Inflammatory macrophage (primary cell): Measurements from ENCODE around the gene RCOR1.
"Not testable (repeated sequence)": the region's sequence is repeated elsewhere in the genome, so short reads cannot be mapped to it uniquely, and the experiment has no call there.

Source experiments
- DNase-seq, 2 donors: peaks; one replicate each; pipeline ENCODE4 v3.0.0-alpha.2; 2020 to 2022

Gene RCOR1

DNA sequence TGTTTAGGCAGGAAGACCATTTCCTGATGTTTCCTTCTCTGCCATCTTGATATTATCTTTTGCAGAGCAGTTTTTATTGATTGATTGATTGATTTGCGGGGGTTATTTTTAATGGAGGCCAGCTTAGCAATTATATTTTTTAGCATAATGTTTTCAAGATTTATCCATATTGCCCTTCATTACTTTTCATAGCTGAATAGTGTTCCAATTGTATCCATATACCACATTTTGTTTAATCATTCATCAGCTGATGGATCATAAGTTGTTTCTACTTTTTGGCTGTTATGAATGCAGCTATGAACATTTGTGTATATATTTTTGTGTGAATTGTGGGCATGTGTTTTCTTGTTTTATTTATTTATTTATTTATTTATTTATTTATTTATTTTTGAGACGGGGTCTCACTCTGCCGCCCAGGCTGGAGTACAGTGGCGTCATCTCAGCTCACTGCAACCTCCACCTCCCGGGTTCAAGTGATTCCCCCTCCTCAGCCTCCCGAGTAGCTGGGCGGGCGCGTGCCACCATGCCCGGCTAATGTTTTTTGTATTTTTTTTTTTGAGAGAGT is 20.9 kb upstream of the RCOR1 start:
- DNase-seq: no peak

DNA sequence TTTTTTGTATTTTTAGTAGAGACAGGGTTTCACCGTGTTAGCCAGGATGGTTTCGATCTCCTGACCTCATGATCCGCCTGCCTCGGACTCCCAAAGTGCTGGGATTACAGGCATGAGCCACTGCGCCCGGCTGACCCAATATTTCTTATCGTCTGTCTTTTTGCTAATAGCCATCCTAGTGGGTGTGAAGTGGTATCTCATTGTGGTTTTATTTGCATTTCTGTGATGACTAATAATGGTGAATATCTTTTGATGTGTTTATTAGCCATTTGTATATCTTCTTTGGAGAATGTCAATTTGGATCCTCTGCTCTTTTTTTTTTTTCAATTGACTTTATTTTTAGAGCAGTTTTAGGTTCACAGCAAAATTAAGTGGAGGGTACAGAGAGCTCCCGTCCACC is 19.3 kb upstream of the RCOR1 start:
- not testable (repeated sequence) for DNase-seq

DNA sequence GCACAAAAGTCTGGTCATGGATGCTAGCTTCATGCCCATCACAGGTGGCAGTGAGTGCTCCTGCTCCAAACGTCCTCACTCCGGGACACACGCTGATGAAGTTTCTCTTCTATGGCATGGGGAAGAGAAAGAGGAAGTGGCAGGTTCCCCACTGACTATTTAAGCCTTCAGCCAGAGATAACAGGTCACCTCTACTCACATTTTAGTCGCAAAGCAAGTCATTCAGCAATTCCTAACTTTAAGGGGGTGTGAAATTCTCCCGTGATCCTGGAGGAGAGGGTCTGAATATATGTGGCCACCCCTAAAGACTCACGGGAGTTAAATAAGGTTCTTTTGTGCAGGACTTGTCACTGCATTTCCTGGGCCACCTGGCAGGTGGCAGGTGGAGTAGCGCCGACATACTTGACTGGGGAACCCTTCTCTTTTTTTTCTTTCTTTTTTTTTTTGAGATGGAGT is 18.8 kb upstream of the RCOR1 start:
- peak; percentile 26 to 40 for DNase-seq

DNA sequence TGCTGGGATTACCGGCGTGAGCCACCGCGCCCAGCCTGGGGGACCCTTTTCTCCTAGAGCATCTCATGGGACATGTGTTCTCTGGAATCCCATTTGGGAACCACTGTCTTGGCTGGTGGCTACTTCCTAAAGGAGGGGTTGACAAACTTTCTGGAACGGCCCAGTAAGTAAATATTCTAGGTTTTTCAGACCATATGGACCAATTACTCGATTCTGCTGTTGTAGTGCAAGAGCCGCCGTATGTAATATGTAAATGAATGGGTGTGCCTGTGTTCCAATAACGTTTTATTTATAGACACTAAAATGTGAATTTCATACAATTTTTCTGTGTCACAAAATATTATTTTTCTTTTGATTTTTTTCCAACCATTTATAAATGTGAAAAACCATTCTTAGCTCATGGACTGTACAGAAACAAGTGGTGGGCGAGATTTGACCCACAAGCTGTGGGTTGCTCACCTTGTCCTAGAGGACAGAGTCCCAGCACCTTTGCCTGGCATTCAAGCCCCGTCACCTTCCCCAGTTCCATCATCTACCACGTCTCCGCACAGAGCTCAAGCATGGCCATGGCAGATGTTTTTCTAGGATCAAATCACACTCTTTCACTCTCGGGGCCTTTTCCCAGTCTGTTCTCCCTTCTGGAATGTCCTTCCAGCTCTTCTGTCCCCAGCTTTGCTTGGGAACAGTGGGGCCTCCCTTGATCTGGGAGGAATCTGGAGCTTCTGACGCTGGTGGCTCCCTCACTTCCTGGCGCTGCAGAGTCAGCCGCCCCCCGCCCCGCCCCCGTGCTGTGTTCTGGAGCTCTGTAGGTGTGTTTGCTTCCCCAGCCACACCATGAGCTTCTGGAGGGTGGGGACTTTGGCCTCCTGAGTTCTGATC is 17.9 kb upstream of the RCOR1 start:
- DNase-seq: no peak

DNA sequence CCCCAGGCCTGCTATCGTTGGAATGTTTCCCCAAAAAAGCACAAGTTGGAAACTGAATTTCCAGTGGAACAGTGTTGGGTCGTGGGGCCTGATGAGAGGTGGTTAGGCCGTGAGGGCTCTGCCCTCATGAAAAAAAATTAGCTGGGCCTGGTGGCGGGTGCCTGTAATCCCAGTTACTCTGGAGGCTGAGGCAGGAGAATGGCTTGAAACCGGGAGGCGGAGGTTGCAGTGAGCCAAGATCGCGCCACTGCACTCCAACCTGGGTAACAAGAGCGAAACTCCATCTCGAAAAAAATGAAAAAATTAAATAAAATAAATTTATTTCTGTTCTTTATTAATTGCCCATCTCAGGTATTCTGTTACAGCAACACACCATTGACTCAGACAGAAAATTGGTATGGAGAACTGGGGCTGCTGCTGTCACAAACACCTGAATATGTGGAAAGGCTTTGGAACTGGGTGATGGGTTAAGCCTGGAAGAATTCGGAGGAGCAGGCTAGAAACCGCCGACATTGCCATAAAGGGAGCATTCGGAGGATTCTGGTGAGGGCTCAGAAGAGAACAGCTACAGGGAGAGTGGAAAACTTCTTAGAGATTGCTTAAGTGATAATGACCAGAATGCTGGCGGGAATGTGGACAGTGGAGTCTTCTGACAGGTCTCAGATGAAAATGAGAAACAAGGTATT is 17.1 kb upstream of the RCOR1 start:
- DNase-seq: no peak

DNA sequence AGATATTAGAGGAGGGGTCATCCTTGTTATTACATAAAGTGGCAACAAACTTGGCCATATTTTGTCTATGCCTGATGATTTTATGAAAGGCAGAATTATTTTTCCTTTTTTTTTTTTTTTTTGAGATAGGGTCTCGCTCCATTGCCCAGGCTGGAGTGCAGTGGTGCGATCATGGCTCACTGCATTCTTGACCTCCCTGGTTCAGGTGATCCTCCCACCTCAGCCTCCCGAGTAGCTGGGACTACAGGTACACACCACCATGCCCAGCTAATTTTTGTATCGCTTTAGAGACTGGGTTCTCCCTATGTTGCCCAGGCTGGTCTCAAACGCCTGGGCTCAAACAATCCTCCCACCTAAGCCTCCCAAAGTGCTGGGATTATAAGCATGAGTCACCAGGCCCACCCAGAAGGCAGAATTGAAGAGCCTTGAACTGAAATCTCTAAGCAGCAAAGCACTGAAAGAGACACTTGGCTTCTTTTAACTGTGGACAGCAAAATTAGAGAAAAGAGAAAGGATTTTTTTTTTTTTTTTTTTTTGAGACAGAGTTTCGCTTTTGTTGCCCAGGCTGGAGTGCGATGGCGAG is 16.5 kb upstream of the RCOR1 start:
- DNase-seq: not testable (repeated sequence)

DNA sequence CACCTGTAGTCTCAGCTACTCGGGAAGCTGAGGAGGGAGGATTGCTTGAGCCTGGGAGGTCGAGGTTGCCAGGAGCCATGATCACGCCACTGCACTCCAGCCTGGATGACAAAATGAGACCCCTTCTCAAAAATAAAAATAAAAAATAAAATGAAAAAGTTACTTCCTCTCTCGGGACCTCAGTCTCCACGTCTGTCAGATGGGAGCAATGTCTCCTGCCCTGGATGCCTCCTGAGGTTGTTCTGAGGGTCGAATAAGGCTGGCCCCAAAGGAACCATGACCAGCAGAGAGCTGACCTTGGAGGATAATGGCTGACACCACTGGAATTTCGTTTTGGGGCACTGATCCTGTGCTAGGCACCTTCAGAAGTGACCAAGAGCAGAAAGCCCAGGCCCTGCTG is 13.6 kb upstream of the RCOR1 start:
- no peak for DNase-seq

DNA sequence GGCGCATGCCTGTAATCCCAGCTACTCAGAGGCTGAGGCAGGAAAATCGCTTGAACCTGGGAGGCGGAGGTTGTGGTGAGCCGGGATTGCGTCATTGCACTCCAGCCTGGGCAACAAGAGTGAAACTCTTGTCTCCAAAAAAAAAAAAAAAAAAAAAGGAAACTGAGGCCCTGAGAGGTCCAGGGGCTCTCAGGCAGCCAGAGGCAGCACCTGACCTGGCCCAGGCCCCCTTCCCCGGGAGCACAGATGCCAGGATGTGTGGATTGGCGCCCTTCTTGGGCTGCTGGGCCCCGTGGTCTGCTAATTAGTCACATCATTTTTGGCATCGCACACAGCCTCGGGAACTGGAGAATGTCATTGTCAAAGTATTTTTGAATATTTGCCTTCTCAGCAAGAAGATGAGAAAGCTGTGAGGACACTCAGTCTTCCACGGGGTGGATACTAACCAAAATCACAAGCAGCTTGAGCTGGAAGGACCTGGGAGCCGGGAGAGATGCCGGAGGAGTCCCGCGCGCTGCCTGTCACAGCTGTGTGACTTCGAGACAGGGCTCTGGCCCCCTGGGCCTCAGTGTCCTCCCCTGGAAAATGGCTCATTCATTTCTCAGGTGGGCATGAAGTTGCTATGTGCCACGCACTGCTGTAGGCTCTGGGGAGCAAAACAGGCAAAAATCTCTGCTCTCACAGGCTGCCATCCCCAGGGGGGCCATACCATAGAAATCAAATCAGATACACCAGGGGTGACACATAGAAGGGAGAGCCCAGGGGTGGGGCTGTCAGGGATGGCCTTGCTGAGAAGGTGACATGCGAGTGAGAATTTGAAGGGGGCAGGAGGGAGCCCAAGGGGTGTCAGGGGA is 12.5 kb upstream of the RCOR1 start:
- DNase-seq: no peak

DNA sequence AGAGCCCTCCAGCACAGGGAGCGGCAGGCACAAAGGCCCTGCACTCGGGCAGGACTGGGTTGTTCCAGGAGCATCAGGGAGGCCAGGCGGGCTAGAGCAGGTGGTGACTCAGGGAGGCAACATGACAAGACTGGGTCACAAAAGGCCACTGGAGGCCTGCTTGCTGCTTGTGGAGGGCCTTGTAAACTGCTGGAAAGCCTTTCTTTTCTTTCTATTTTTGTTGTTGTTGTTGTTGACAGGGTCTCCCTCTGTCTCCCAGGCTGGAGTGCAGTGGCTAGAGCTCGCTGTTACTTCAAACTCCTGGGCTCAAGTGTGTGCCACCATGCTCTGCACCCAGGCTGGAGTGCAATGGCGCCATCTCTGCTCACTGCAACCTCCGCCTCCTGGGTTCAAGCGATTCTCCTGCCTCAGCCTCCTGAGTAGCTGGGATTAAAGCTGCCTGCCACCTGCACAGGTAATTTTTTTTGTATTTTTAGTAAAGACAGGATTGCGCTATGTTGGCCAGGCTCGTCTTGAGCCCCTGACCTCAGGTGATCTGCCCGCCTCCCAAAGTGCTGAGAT is 11.8 kb upstream of the RCOR1 start:
- DNase-seq: no peak

DNA sequence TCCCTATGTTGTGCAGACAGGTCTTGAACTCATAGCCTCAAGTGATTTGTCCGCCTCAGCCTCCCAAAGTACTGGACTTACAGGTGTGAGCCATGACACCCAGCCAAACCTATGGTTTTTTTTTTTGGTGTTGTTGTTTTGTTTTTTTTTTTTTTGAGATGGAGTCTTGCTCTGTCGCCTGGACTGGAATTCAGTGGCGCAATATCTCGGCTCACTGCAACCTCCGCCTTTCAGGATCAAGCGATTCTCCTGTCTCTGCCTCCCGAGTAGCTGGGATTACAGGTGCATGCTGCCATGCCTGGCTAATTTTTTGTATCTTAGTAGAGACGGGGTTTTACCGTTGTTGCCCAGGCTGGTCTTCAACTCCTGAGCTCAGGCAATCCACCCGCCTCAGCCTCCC is 11.3 kb upstream of the RCOR1 start:
- DNase-seq: no peak

DNA sequence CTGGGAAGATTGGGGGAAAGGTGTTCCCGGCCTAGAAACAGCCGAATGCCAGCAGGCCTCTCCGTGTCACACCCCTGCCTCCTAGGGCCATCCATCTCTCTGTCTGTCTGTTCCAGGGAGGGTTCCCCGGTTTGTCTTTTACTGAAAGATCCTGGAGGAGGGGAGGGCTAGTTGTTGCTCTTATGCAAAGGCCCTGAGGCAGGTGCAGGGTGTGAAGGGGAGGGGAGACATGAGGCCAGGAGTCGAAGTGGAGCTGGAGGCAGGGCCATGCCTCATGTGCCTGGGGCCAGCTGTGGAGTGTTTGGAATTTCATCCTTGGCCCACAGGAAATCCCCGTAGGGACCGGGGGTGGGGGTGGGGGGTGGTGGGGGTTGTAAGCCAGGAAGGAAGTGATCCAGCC is 8.7 kb upstream of the RCOR1 start:
- no peak for DNase-seq

DNA sequence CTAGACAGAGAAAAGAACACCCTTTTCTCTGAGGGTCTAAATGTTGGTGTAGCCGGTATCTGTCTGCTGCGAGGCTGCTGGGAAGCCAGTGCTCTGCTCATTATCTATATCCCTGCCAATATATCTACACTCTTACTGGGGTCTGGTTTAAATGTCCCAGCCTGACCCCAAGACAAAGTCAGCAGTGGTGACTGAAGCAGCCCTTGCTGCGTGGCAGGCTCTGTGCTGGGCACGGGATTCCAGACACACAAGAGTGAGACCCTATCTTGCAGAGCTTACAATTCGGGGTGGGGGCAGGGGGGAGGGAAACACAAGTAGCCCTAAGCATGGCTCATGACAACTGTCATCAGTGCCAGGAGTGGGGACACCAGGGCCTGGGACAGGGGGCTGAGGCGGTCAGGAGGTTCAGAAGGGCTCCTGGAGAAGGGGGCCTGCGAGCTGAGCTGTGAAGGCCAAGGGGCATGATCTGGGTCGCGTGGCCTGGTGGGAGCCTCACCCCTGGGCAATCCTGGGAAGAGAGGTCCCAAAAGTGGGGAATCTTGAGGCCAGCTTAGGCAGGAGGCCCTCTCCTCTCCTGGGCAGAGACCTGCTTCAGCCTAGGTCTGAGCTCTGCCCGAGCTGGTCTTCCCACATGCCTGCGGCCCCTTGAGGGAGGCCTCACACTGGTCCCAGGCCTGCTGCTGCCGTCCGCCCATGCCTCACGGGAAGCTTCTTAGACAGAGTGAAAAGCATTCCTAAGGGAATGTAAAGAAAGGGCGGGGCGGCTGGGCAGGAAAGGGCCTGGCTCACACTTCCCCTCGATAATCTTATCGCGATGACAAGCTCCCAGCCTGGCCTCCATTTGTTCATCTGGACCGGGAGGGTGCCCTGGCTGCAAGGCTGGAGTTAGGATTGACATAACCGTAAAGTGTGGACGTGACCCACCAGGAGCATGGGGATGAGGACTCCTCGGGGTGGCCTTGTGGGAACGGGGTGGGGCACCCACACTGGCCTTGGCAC is 7.3 kb upstream of the RCOR1 start:
- DNase-seq: no peak

DNA sequence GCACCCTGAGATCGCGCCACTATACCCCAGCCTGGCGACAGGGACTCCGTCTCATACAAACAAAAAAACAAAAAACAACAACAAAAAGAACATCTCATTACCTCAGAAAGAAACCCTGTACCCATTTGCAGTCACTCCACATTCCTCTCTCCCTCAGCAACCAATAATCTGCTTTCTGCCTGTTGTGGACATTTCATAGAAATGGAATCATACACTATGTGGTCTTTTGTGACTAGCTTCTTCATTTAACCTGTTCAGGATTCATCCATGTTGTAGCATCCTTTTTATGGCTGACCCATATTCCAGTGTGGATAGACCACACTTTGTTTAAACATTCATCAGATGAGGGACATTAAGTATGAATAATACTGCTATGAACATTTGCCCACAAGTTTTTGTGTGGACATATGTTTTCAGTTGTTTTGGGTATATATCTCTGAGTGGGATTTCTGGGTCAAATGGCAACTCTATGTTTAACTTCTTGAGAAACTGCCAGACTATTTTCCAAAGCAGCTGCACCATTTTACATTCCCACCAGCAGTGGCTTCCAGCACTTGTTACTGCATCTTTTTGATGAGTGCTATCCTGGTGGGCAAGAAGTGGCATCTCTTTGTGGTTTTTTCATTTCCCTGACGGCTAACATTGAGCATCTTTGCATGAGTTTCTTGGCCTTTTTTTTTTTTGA is 5.9 kb upstream of the RCOR1 start:
- DNase-seq: no peak

DNA sequence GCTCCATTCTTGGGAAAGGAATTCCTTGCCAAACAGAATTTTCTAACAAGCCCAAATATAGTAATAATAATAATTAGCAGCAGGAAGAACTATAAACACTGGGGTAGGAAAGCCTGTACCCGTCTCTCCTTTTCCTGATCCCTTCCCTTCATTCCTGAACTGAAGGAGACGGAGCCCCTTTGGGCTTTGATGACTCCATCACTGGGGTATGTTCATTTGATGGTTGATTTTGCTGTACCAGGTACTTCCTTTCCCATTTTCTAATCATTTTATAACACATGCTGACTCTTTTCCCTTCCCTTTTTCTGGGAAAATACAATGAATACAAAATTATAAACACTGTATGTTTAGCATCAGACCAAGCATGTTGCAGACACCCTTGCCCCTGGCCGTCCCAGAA is 3.6 kb upstream of the RCOR1 start:
- no peak for DNase-seq

DNA sequence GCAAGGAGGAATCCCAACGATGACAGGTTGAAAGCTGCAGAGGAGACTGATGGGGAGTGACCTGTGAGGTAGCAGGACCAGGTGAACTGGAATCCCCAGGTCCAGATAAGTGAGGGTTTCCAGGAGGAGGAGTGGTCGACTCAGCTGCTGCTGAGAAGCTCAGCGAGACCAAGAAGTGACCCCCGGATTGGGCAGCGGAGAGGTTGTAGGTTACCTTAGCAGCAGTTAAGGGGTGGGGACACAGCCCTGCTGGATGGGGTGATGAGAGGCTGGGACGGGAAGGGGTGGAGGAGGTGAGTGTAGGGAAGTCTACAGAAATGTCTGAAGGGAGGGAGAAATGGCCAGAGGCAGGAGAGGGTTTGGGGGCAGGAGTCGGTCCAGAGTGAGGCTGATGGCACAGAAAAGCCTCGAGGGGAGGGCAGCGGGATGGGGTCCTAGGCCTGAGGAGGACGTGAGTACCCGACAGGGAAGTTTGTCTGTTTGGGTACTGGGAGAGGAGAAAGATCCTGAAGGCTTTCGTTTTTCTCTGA is 2.6 kb upstream of the RCOR1 start:
- DNase-seq: no peak

DNA sequence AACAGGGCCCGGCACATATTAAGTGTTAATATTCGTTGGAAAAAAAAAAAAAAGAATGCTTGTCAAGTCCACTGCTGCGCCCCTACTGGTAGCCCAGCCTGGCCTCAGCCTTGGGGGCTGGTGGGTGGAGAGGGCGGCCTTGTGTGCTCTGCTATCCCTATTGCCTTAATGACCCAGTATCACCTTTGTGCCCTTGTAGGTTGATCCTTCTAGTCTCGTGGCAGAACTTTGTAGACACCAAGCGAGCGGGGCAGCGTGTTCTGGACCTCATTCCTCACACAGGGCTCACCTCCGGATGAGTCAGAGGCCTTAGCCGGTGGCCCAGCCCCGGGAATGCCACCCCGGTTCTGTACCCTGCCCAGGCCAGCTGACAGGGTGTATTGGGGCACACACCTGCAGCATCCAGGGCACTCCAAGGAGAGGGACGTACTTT is 1.8 kb upstream of the RCOR1 start:
- peak; percentile 13 to 42 for DNase-seq

DNA sequence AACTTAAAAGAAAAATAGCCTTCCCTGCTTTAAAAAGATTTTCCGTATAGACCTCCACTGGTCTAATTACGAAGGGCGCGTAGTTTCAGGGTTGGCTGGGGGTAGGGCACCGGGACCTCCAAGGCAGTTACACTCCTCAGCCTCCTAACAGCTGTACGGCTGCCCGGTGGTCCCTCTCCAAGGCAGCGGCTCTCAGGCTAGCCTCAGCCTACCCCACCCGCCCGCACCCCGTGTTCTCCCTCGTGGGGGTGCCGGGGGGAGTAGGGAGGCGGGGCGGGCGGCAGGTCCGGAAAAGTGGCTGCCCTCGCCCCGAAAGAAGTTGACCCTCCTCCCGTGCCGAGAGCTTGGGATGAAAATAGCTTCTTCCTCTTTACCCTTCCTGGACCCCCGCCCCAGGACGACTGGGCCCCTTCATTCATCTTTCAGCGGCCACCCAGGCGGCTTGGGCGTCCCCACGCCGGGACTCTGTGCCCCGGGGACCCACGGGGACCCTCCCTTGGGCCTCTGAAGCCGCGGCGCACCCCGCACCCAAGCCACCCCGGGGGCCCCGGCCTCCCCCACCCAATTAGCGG is 991 bp upstream of the RCOR1 start:
- DNase-seq: peak; percentile 22 to 36

DNA sequence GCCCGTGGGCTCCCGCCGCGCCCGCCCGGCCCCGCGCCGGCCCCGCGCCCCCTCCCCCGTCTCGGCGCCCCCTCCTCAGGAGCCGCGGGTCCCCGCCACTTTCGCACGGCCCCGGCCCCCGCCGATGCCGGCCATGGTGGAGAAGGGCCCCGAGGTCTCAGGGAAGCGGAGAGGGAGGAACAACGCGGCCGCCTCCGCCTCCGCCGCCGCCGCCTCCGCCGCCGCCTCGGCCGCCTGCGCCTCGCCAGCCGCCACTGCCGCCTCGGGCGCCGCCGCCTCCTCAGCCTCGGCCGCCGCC is 263 bp downstream of the RCOR1 start:
- no peak for DNase-seq

DNA sequence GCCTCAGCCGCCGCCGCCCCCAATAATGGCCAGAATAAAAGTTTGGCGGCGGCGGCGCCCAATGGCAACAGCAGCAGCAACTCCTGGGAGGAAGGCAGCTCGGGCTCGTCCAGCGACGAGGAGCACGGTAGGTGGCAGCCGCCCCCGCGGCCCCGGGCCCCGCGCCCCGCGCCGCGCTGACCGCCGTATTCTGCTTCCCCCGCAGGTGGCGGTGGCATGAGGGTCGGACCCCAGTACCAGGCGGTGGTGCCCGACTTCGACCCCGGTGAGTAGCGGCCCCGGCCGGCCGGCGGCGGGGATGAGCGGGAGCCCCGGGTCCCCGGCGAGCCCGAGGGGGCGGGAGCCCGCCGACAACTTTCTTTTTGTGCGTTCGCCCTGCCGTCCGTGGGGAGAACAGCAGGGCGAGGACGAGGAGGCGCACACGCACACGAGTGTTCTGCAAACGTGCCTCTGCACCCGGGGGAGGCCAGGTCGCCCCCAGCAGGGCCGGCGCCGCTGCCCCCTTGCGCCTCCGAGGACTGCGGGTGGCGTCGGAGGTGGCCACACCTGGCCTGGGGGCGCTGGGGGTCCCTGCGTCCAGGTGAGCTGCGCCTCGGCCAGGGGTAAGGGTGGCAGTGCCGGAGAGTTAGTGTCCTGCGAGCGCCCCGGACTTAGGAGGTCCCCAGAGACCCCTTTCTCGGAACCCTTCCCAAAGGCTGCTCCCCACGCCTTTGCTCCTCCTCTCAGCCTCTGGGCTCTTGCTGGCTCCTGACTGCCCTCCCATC is 794 bp downstream of the RCOR1 start:
- peak; percentile 45 to 53 for DNase-seq
